ENCODE data around the gene CEP112. TPM values are rescaled to one million over a fixed set of nuclear protein-coding genes. Genes with fewer than 3 reads are reported as not detected.

The CEP112 gene
- total and polyA plus RNA-seq, 2 of the 13 experiments (the other 11 are each of a cell fraction or from before 2014, with no cell fraction given): 1.2 to 3.4 TPM

- TF ChIP-seq RFXAP (CRISPR knock-in tag; IDR thresholded peaks at IDR 0.05; ENCODE audit: borderline replicate concordance) (no peak), SOX13 (IDR thresholded peaks at IDR 0.05) (peak; percentile 31; the same call in 1 of the 2 replicates), SOX13 (CRISPR knock-in tag; conservative IDR thresholded peaks at IDR 0.05 in 1 of 2, IDR thresholded peaks at IDR 0.05 in 1 of 2) (peak in 1 of 2 experiments; percentile 79; a peak in 2 of 4 replicates), PPARG (CRISPR knock-in tag; conservative IDR thresholded peaks at IDR 0.05) (peak; percentile 75), BCL6 (CRISPR knock-in tag; IDR thresholded peaks at IDR 0.05) (peak; percentile 88), ZNF770 (CRISPR knock-in tag; IDR thresholded peaks at IDR 0.05) (no peak), NRL (CRISPR knock-in tag; IDR thresholded peaks at IDR 0.05; ENCODE audit: borderline replicate concordance) (no peak), ZNF180 (CRISPR knock-in tag; IDR thresholded peaks at IDR 0.05; ENCODE audit: borderline replicate concordance, low read depth) (no peak), MATR3 (CRISPR knock-in tag; IDR thresholded peaks at IDR 0.05) (no peak), GABPA (IDR thresholded peaks at IDR 0.05; ENCODE audit: low read depth, low read length) (no peak), GABPA (CRISPR knock-in tag; IDR thresholded peaks at IDR 0.05; ENCODE audit: low read depth) (peak; percentile 37; the same call in 1 of the 2 replicates), CERS6 (CRISPR knock-in tag; IDR thresholded peaks at IDR 0.05) (no peak), GFI1 (CRISPR knock-in tag; IDR thresholded peaks at IDR 0.05; ENCODE audit: borderline replicate concordance) (no peak), ZNF20 (CRISPR knock-in tag; IDR thresholded peaks at IDR 0.05) (no peak), TGIF2 (CRISPR knock-in tag; IDR thresholded peaks at IDR 0.05) (no peak), ZNF552 (CRISPR knock-in tag; IDR thresholded peaks at IDR 0.05; ENCODE audit: borderline replicate concordance) (no peak), BRCA1 (CRISPR knock-in tag; IDR thresholded peaks at IDR 0.05) (no peak), TOE1 (CRISPR knock-in tag; IDR thresholded peaks at IDR 0.05) (peak; percentile 81; the same call in 1 of the 2 replicates), HOXA5 (CRISPR knock-in tag; IDR thresholded peaks at IDR 0.05) (0 out of 2 replicates have a peak, but pooled peaks have one; percentile 65), AHDC1 (CRISPR knock-in tag; IDR thresholded peaks at IDR 0.05; ENCODE audit: borderline replicate concordance) (peak; percentile 92; the same call in 1 of the 2 replicates), DPF2 (CRISPR knock-in tag; IDR thresholded peaks at IDR 0.05; ENCODE audit: borderline replicate concordance, low read depth) (peak; percentile 87; the same call in 1 of the 2 replicates)
- TF ChIP-seq, protein P1, sequence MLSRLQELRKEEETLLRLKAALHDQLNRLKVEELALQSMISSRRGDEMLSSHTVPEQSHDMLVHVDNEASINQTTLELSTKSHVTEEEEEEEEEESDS (CRISPR knock-in tag; IDR thresholded peaks at IDR 0.05; ENCODE audit: borderline replicate concordance): no peak
Observed at GRCh38 chr17:66235377-66235994, 43.6 kb upstream of the CEP112 start (continued).

Data from HepG2 (cell line).